ENCODE measurements around the gene CHRNA4.

DNA sequence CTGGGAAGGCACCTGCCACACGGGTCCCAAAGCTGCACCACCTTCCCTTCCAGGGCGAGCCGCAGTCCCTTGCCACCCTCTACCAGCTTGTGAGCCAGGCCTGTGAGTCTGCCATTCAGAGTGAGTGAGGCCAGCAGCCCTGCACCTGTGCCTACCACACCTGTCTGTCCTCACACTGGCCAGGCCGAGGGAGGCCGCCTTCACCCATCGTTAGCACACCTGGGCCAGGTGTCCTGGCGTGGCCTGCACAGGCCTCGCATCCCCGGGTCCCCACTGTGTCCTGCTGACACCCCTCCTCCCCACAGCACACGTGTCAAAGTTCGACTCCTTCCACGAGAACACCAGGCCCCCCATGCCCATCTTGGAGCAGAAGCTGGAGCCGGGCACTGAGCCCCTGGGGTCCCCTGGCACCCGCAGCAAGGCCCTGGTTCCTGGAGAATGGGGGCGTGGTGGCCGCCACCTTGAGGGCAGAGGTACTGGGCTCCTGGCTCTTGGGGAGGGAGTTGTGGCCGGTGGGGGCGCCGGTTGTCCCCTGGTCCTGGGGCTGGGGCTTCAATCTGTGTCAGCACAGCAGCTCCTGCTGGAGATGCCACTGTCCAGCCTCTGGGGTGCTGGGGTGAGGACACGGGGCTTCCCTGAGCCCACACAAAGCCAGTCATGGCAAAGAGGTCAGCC is 33.0 kb downstream of the CHRNA4 start:
- TF ChIP-seq, protein P1, sequence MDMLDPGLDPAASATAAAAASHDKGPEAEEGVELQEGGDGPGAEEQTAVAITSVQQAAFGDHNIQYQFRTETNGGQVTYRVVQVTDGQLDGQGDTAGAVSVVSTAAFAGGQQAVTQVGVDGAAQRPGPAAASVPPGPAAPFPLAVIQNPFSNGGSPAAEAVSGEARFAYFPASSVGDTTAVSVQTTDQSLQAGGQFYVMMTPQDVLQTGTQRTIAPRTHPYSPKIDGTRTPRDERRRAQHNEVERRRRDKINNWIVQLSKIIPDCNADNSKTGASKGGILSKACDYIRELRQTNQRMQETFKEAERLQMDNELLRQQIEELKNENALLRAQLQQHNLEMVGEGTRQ (IDR thresholded peaks at IDR 0.05; ENCODE audit: borderline replicate concordance, low read depth, low read length): no peak
- TF ChIP-seq MYC (IDR thresholded peaks at IDR 0.05; ENCODE audit: insufficient read depth, insufficient read length, insufficient replicate concordance, low read length, severe bottlenecking) (no peak), PAX5 (IDR thresholded peaks at IDR 0.05; ENCODE audit: borderline replicate concordance, low read depth, low read length) (no peak), SMARCA5 (IDR thresholded peaks at IDR 0.05) (no peak), POLR2AphosphoS5 (IDR thresholded peaks at IDR 0.05; ENCODE audit: low read length) (no peak)
